ENCODE results near the gene HDAC11.
A peak's percentile ranks its signal among the peaks of the same experiment; 100 is the strongest.

HDAC11 gene

GRCh38 chr3:13526626-13526949, 46.5 kb downstream of the HDAC11 start:
- DNase-seq, result no peak

- no peak for DNase-seq
These were observed 48.2 kb downstream of the HDAC11 start for GRCh38 chr3:13528217-13528867.

GRCh38 chr3:13529196-13530112, 49.3 kb downstream of the HDAC11 start:
- no peak for DNase-seq

GRCh38 chr3:13530241-13531009, 50.3 kb downstream of the HDAC11 start:
- DNase-seq, result no peak

GRCh38 chr3:13532085-13532484, 52.0 kb downstream of the HDAC11 start:
- DNase-seq, result no peak

- DNase-seq, result no peak
These were observed 52.5 kb downstream of the HDAC11 start for GRCh38 chr3:13532631-13533030.

- DNase-seq, result no peak
These were observed 53.8 kb downstream of the HDAC11 start for GRCh38 chr3:13533885-13534301.

GRCh38 chr3:13535526-13535875, 55.4 kb downstream of the HDAC11 start:
- no peak for DNase-seq

- DNase-seq, result no peak
These were observed 55.8 kb downstream of the HDAC11 start for GRCh38 chr3:13535905-13536304.

- DNase-seq, result no peak
These were observed 56.3 kb downstream of the HDAC11 start for GRCh38 chr3:13536432-13536831.

- no peak for DNase-seq
These were observed 56.7 kb downstream of the HDAC11 start for GRCh38 chr3:13536832-13537231.

- no peak for DNase-seq
These were observed 57.3 kb downstream of the HDAC11 start for GRCh38 chr3:13537244-13537908.

GRCh38 chr3:13537909-13538296, 57.8 kb downstream of the HDAC11 start:
- DNase-seq, result no peak

GRCh38 chr3:13538520-13539291, 58.6 kb downstream of the HDAC11 start:
- DNase-seq, result no peak

- DNase-seq, result no peak
These were observed 59.2 kb downstream of the HDAC11 start for GRCh38 chr3:13539292-13539638.

- no peak for DNase-seq
These were observed 59.6 kb downstream of the HDAC11 start for GRCh38 chr3:13539671-13540070.

GRCh38 chr3:13540297-13540995, 60.3 kb downstream of the HDAC11 start:
- DNase-seq, result no peak

GRCh38 chr3:13541691-13542090, 61.6 kb downstream of the HDAC11 start:
- DNase-seq, result no peak

GRCh38 chr3:13542142-13542541, 62.0 kb downstream of the HDAC11 start:
- DNase-seq, result no peak

- no peak for DNase-seq
These were observed 63.1 kb downstream of the HDAC11 start for GRCh38 chr3:13543253-13543652.

- peak; percentile 6 for DNase-seq
These were observed 64.3 kb downstream of the HDAC11 start for GRCh38 chr3:13544293-13544831.

Data from T-helper 9 cell (primary cell).